HUES64 (cell line): Measurements from ENCODE around the gene CADM4.
"Not testable (repeated sequence)": the region's sequence is repeated elsewhere in the genome, so short reads cannot be mapped to it uniquely, and the experiment has no call there.

Experiments used
- H3K27ac ChIP-seq: 2 replicates; pipeline ENCODE4 v1.7.0; 2013; ENCODE audit warnings: low read depth, low read length, inconsistent platforms
- H3K27me3 ChIP-seq: 2 replicates; pipeline ENCODE4 v1.6.1; 2013; ENCODE audit warnings: mild to moderate bottlenecking, low read length; ENCODE audit not compliant: insufficient read depth
- H3K36me3 ChIP-seq: 2 replicates; pipeline ENCODE4 v1.6.1; 2013; ENCODE audit warnings: mild to moderate bottlenecking, low read length; ENCODE audit not compliant: insufficient read depth
- H3K4me1 ChIP-seq: 2 replicates; pipeline ENCODE4 v1.6.1; 2013; ENCODE audit warnings: mild to moderate bottlenecking, low read length, moderate library complexity; ENCODE audit not compliant: insufficient read depth
- H3K4me3 ChIP-seq: 2 replicates; pipeline ENCODE4 v1.5.1; 2013; ENCODE audit warnings: mild to moderate bottlenecking, low read length, moderate library complexity
- H3K9ac ChIP-seq: 2 replicates; pipeline ENCODE4 v1.6.1; 2013; ENCODE audit warnings: mild to moderate bottlenecking, low read depth, low read length
- H3K9me3 ChIP-seq: 2 replicates; pipeline ENCODE4 v1.6.1; 2013; ENCODE audit warnings: low read depth, low read length; ENCODE audit not compliant: insufficient read depth
- WGBS: fragments of 150-250, 120-280 bp; methylation state at CpG from one replicate; pipeline ENCODE4 v1.1.7; 2013; ENCODE audit warnings: missing lambda C conversion rate; 5-methylcytosine and 5-hydroxymethylcytosine counted together

Gene CADM4

GRCh38 chr19:43643326-43643725, 3.7 kb upstream of the CADM4 start:
- Histone ChIP-seq H3K9ac (no peak overlapping the region), H3K9me3 (no peaks in the 10 kb centered on the region; the same call in 1 of the 2 replicates), H3K4me3 (no peak overlapping the region), H3K36me3 (peaks cover 9% of the 10 kb centered on the region), H3K27ac (no peak overlapping the region), H3K27me3 (peaks cover 32% of the 10 kb centered on the region), H3K4me1 (no peaks in the 10 kb centered on the region)
- 85% methylated on average over 2 of the region's 3 CpGs for WGBS

- Histone ChIP-seq H3K4me1 (no peaks in the 10 kb centered on the region), H3K4me3 (no peak overlapping the region), H3K27me3 (peaks cover 40% of the 10 kb centered on the region), H3K9me3 (no peaks in the 10 kb centered on the region), H3K9ac (no peak overlapping the region), H3K27ac (no peak overlapping the region), H3K36me3 (peaks cover 2% of the 10 kb centered on the region; the same call in 1 of the 2 replicates)
- WGBS: 89% methylated on average over 4 of the region's 4 CpGs
These were observed 2.9 kb upstream of the CADM4 start for GRCh38 chr19:43642531-43642930.

GRCh38 chr19:43641333-43641732, 1.7 kb upstream of the CADM4 start:
- no peak overlapping the region for H3K9ac ChIP-seq
- no peaks in the 10 kb centered on the region for H3K9me3 ChIP-seq
- H3K27me3 ChIP-seq: peaks cover 50% of the 10 kb centered on the region
- no peak overlapping the region for H3K4me3 ChIP-seq
- peaks cover 4% of the 10 kb centered on the region for H3K4me1 ChIP-seq
- no peaks in the 10 kb centered on the region for H3K36me3 ChIP-seq
- 66% methylated on average over 2 of the region's 2 CpGs for WGBS
- no peak overlapping the region for H3K27ac ChIP-seq

GRCh38 chr19:43640424-43640757, 741 bp upstream of the CADM4 start:
- no peaks in the 10 kb centered on the region for H3K9me3 ChIP-seq
- no peak overlapping the region for H3K27ac ChIP-seq
- no peaks in the 10 kb centered on the region for H3K36me3 ChIP-seq
- H3K27me3 ChIP-seq: peaks cover 52% of the 10 kb centered on the region
- peak overlapping the region; percentile 72 for H3K4me3 ChIP-seq
- peak overlapping the region; percentile 42; the same call in 1 of the 2 replicates for H3K9ac ChIP-seq
- peaks cover 11% of the 10 kb centered on the region for H3K4me1 ChIP-seq
- WGBS: 17% methylated on average over 9 of the region's 9 CpGs

GRCh38 chr19:43638995-43639518, 593 bp downstream of the CADM4 start:
- H3K4me1 ChIP-seq: peaks cover 11% of the 10 kb centered on the region
- 5% methylated on average over 18 of the region's 18 CpGs for WGBS
- peak overlapping the region; percentile 71 for H3K4me3 ChIP-seq
- H3K27ac ChIP-seq: no peak overlapping the region
- H3K36me3 ChIP-seq: no peaks in the 10 kb centered on the region
- no peaks in the 10 kb centered on the region for H3K9me3 ChIP-seq
- H3K27me3 ChIP-seq: peaks cover 52% of the 10 kb centered on the region
- H3K9ac ChIP-seq: peak overlapping the region; percentile 37; the same call in 1 of the 2 replicates

GRCh38 chr19:43638214-43638994, 1.2 kb downstream of the CADM4 start:
- H3K27me3 ChIP-seq: peaks cover 52% of the 10 kb centered on the region
- H3K27ac ChIP-seq: no peak overlapping the region
- no peak overlapping the region for H3K9ac ChIP-seq
- peaks cover 11% of the 10 kb centered on the region for H3K4me1 ChIP-seq
- peak overlapping the region; percentile 71 for H3K4me3 ChIP-seq
- no peaks in the 10 kb centered on the region for H3K9me3 ChIP-seq
- WGBS: 82% methylated on average over 8 of the region's 13 CpGs
- no peaks in the 10 kb centered on the region for H3K36me3 ChIP-seq

- Histone ChIP-seq H3K4me3 (peak overlapping the region; percentile 29), H3K9ac (peak overlapping the region; percentile 28; the same call in 1 of the 2 replicates), H3K27me3 (peaks cover 44% of the 10 kb centered on the region), H3K9me3 (no peaks in the 10 kb centered on the region), H3K36me3 (no peaks in the 10 kb centered on the region), H3K4me1 (peaks cover 11% of the 10 kb centered on the region), H3K27ac (peak overlapping the region; percentile 57; the same call in 1 of the 2 replicates)
- WGBS: 61% methylated on average over 11 of the region's 14 CpGs
These were observed 3.4 kb downstream of the CADM4 start for GRCh38 chr19:43636121-43636683.

GRCh38 chr19:43635561-43635940, 4.1 kb downstream of the CADM4 start:
- 3% methylated on average over 2 of the region's 2 CpGs for WGBS
- H3K9me3 ChIP-seq, H3K36me3 ChIP-seq, H3K27ac ChIP-seq: not testable (repeated sequence)
- peaks cover 39% of the 10 kb centered on the region for H3K27me3 ChIP-seq
- H3K9ac ChIP-seq: 0 out of 2 replicates have a peak overlapping the region, but pooled peaks have one; percentile 65
- H3K4me3 ChIP-seq: peak overlapping the region; percentile 61
- peaks cover 11% of the 10 kb centered on the region for H3K4me1 ChIP-seq

GRCh38 chr19:43634872-43635560, 4.6 kb downstream of the CADM4 start:
- H3K4me3 ChIP-seq: peak overlapping the region; percentile 61
- no peaks in the 10 kb centered on the region for H3K36me3 ChIP-seq
- H3K27ac ChIP-seq: no peak overlapping the region
- peaks cover 33% of the 10 kb centered on the region for H3K27me3 ChIP-seq
- no peaks in the 10 kb centered on the region for H3K9me3 ChIP-seq
- 3% methylated on average over 17 of the region's 17 CpGs for WGBS
- peak overlapping the region; percentile 65 for H3K9ac ChIP-seq
- peaks cover 11% of the 10 kb centered on the region for H3K4me1 ChIP-seq

GRCh38 chr19:43634506-43634871, 5.2 kb downstream of the CADM4 start:
- Histone ChIP-seq H3K36me3 (no peaks in the 10 kb centered on the region), H3K4me3 (peak overlapping the region; percentile 61), H3K9me3 (no peaks in the 10 kb centered on the region), H3K27me3 (peaks cover 31% of the 10 kb centered on the region), H3K4me1 (peaks cover 11% of the 10 kb centered on the region), H3K9ac (peak overlapping the region; percentile 65), H3K27ac (no peak overlapping the region)
- WGBS: 14% methylated on average over 4 of the region's 5 CpGs

GRCh38 chr19:43634068-43634467, 5.6 kb downstream of the CADM4 start:
- Histone ChIP-seq H3K27ac (no peak overlapping the region), H3K36me3 (no peaks in the 10 kb centered on the region), H3K9ac (no peak overlapping the region), H3K9me3 (no peaks in the 10 kb centered on the region), H3K27me3 (peaks cover 28% of the 10 kb centered on the region), H3K4me3 (no peak overlapping the region), H3K4me1 (peaks cover 11% of the 10 kb centered on the region)
- 81% methylated on average over 5 of the region's 5 CpGs for WGBS
